BE2C (cell line): ENCODE results near the gene WDFY3.

Source experiments
- DNase-seq: peaks from one replicate; pipeline ENCODE4 v3.0.0-alpha.2; 2020
- H3K27me3 ChIP-seq: fragments of 250-450 bp; sonication (Bioruptor Pico); 2 replicates; pipeline ENCODE4 v1.5.1; 2020; ENCODE audit warnings: mild to moderate bottlenecking
- H3K36me3 ChIP-seq: fragments of 250-450 bp; sonication (Bioruptor Pico); 2 replicates; pipeline ENCODE4 v1.5.1; 2020; ENCODE audit warnings: mild to moderate bottlenecking
- H3K4me1 ChIP-seq: fragments of 250-450 bp; sonication (Bioruptor Pico); 2 replicates; pipeline ENCODE4 v1.5.1; 2020
- H3K4me3 ChIP-seq: 2 replicates; pipeline ENCODE4 v1.5.1; 2011; ENCODE audit warnings: low read depth, low read length
- H3K9me3 ChIP-seq: fragments of 250-450 bp; sonication (Bioruptor Pico); 2 replicates; pipeline ENCODE4 v1.5.1; 2020
- TF ChIP-seq, protein P1 (sequence below): IDR thresholded peaks from 2 replicates; pipeline ENCODE4 v1.5.1; 2012; ENCODE audit warnings: mild to moderate bottlenecking, low read depth, low read length

WDFY3 gene

GRCh38 chr4:84792366-84793301 lies 173.9 kb downstream of the WDFY3 start:
- TF ChIP-seq, protein P1, sequence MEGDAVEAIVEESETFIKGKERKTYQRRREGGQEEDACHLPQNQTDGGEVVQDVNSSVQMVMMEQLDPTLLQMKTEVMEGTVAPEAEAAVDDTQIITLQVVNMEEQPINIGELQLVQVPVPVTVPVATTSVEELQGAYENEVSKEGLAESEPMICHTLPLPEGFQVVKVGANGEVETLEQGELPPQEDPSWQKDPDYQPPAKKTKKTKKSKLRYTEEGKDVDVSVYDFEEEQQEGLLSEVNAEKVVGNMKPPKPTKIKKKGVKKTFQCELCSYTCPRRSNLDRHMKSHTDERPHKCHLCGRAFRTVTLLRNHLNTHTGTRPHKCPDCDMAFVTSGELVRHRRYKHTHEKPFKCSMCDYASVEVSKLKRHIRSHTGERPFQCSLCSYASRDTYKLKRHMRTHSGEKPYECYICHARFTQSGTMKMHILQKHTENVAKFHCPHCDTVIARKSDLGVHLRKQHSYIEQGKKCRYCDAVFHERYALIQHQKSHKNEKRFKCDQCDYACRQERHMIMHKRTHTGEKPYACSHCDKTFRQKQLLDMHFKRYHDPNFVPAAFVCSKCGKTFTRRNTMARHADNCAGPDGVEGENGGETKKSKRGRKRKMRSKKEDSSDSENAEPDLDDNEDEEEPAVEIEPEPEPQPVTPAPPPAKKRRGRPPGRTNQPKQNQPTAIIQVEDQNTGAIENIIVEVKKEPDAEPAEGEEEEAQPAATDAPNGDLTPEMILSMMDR = no peak
- peak; percentile 38 for DNase-seq

DNA sequence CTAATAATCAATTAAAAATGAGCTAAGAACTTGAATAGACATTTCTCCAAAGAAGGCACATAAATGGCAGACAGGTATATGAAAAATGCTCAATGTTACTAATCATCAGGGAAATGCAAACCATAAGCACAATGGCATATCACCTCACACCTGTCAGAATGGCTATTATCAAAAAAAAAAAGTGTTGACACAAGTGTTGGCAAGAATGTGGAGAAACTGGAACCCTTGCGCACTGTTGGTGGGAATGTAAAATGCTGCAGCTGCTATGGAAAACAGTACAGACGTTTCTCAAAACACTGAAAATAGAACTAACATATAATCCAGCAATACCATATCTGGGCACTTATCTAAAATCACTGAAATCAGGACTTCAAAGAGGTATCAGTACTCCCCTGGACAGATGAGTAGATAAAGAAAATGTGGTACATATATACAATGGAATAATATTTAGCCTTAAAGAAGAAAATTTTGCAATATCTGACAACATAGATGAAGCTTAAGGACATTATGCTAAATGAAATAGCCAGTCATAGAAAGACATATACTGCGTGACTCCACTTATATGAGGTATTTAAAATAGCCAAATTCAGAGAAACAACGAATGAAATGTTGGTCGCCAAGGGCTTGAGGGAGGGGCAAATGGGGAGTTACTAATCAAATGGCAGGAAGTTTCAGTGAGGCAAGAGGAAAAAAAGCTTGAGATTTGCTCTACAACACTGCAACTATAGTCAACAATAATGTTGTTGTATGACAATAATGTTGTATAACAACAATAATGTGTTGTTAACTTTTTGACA lies 175.5 kb downstream of the WDFY3 start:
- Histone ChIP-seq H3K36me3 (peaks cover 25% of the 10 kb centered on the region), H3K27me3 (no peaks in the 10 kb centered on the region), H3K9me3 (no peaks in the 10 kb centered on the region), H3K4me3 (no peak overlapping the region), H3K4me1 (peaks cover 9% of the 10 kb centered on the region; the same call in 1 of the 2 replicates)
- no peak for DNase-seq
- TF ChIP-seq, protein P1 = no peak

More at GRCh38 chr4:84792366-84793301, 173.9 kb downstream of the WDFY3 start:
- no peaks in the 10 kb centered on the region for H3K27me3 ChIP-seq
- H3K9me3 ChIP-seq = no peaks in the 10 kb centered on the region
- peaks cover 12% of the 10 kb centered on the region for H3K36me3 ChIP-seq
- peaks cover 9% of the 10 kb centered on the region; the same call in 1 of the 2 replicates for H3K4me1 ChIP-seq
- H3K4me3 ChIP-seq = peak overlapping the region; percentile 3

- Histone ChIP-seq H3K9me3 (no peaks in the 10 kb centered on the region), H3K27me3 (no peaks in the 10 kb centered on the region), H3K36me3 (peaks cover 43% of the 10 kb centered on the region), H3K4me1 (no peaks in the 10 kb centered on the region; the same call in 1 of the 2 replicates), H3K4me3 (no peak overlapping the region)
- DNase-seq = no peak
- TF ChIP-seq, protein P1 = no peak
These were observed 180.0 kb downstream of the WDFY3 start for GRCh38 chr4:84786478-84786877.

DNA sequence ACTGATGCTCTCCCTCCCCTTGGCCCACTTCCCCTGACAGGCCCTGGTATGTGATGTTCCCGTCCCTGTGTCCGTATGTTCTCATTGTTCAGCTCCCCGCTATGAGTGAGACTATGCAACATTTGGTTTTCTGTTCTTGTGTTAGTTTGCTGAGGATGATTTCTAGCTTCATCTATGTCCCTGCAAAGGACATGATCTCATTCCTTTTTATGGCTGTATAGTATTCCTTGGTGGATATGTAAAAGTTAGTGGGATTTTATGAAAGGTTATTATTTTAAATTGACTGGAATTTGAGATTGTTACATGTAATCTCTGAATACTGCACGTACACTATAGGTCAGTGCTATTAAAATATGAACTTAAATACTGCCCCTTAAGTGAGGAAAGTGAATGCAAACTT lies 184.0 kb downstream of the WDFY3 start:
- no peak for DNase-seq
- Histone ChIP-seq H3K9me3 (no peaks in the 10 kb centered on the region), H3K4me3 (no peak overlapping the region), H3K36me3 (peaks cover 54% of the 10 kb centered on the region), H3K27me3 (no peaks in the 10 kb centered on the region), H3K4me1 (no peaks in the 10 kb centered on the region)
- TF ChIP-seq, protein P1 = no peak

- H3K4me1 ChIP-seq = no peaks in the 10 kb centered on the region
- TF ChIP-seq, protein P1 = no peak
- H3K27me3 ChIP-seq = no peaks in the 10 kb centered on the region
- H3K4me3 ChIP-seq = no peak overlapping the region
- no peaks in the 10 kb centered on the region for H3K9me3 ChIP-seq
- peaks cover 43% of the 10 kb centered on the region for H3K36me3 ChIP-seq
- DNase-seq = no peak
These were observed 185.8 kb downstream of the WDFY3 start for GRCh38 chr4:84780719-84781118.
